ENCODE measurements around the gene BTBD19. TPM values are rescaled to one million over a fixed set of nuclear protein-coding genes. Genes with fewer than 3 reads are reported as not detected.

Gene BTBD19
- total RNA-seq, 4 donors from 2014 or later, result 1.0 to 4.0 (median 2.4) TPM

DNA sequence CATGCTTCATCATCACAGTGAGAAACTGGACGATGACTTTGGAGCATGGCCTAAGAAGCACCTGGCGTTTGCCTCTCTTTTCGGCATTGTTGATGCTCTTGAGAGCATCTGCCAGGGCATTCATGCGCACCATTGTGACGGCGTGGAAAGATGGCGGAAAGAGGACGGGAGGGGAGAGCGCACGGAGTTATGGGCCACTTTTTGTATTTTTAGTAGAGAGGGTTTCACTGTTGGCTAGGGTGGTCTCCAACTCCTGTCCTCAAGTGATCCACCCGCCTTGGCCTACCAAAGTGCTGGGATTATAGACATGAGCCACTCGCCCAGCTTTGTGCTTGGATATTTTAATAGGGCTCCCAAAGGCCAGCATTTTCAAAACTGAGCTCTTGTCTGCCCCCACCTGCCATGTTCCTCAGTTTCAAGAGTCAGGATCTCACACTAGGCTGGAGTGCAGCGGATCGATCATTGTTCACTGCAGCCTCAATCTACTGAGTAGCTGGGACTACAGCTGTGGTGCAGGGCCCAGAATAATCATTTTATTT lies 27.7 kb upstream of the BTBD19 start:
- DNase-seq (ENCODE audit: low spot score in 2 of 2), result no peak
- no peak overlapping the region for H3K4me3 ChIP-seq (ENCODE audit: low read depth, poor library complexity, severe bottlenecking)
- intact Hi-C loops (cut with DNase I; ENCODE audit: low total_unique reads), result no loop called here
- TF ChIP-seq, protein P1, sequence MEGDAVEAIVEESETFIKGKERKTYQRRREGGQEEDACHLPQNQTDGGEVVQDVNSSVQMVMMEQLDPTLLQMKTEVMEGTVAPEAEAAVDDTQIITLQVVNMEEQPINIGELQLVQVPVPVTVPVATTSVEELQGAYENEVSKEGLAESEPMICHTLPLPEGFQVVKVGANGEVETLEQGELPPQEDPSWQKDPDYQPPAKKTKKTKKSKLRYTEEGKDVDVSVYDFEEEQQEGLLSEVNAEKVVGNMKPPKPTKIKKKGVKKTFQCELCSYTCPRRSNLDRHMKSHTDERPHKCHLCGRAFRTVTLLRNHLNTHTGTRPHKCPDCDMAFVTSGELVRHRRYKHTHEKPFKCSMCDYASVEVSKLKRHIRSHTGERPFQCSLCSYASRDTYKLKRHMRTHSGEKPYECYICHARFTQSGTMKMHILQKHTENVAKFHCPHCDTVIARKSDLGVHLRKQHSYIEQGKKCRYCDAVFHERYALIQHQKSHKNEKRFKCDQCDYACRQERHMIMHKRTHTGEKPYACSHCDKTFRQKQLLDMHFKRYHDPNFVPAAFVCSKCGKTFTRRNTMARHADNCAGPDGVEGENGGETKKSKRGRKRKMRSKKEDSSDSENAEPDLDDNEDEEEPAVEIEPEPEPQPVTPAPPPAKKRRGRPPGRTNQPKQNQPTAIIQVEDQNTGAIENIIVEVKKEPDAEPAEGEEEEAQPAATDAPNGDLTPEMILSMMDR (IDR thresholded peaks at IDR 0.05), result no peak
- TF ChIP-seq POLR2A (IDR thresholded peaks at IDR 0.05), result no peak
- WGBS, 2 donors, result 91 to 94% methylated on average over 14 of the region's 14 CpGs

DNA sequence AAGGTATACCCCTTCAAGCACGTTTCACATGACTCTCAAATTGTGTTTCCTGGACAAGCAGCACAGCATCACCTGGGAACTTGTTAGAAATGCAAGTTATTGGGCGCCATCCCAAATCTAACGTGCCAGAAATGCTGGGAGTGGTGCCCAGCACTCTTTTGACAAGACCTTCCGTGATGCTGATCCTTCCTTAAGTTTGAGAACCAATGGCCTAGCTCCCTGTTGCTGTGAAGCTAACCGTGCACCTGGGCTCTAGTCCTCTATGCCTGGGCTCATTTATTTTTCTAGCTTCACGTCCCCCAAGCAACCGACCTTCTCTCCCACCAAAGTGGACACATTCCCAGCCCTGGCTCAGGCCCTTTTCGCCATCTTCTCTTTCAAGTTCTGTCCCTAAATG lies 24.6 kb upstream of the BTBD19 start:
- H3K4me3 ChIP-seq (ENCODE audit: low read depth, poor library complexity, severe bottlenecking), result no peak overlapping the region
- intact Hi-C loops (cut with DNase I; ENCODE audit: low total_unique reads), result no loop called here
- TF ChIP-seq, protein P1 (IDR thresholded peaks at IDR 0.05), result no peak
- 31 to 37% methylated on average over 8 of the region's 8 CpGs for WGBS, 2 donors
- DNase-seq (ENCODE audit: low spot score in 2 of 2), result no peak

DNA sequence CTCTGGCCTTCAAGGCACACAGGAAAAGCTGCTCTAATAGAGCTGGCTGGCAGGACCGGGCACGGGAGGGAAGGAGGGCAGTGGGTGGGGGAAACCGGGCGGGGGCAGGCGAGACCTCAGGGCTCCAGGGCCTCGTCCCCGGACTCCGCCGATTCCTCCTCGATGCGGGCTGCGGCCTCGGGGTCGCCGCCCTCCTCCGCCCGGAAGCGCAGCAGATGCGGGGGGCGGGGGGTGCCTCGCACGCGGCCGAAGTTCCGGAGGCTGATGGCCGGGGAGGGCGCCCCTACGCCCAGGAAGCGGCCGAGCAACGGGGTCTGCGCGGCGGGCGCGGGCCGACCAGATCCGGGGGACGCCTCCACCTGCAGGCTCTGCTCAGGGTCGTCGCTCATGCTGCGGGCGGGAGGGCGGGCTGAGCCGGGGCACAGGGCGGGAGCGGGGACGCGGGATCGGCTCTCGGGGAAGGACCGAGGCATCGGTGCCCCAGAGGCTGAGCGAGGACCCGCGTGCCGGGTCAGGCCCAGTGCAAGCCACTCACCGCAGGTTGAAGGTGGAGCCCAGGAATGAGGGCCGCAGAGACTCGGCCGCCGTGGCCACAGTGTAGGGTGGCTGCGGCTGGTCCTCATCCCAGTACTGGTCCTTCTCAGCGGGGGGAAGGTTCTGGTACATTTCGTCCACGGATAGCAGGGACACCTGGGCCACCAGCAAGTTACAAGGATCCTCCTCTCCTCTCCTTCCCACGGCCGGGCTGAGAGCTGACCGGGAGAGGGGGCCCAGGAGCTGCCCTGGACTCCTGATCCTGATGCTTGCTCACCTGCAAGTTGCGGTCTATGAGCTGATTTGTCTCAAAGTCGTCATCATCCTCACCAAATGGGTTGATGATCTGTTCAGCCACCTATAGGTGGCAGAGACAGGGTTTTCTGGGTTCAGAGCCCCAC lies 24.0 kb upstream of the BTBD19 start:
- 20 to 24% methylated on average over 28 to 31 of the region's 71 CpGs for WGBS, 2 donors
- TF ChIP-seq, protein P1 (IDR thresholded peaks at IDR 0.05), result no peak
- TF ChIP-seq POLR2A (IDR thresholded peaks at IDR 0.05), result no peak
- H3K4me3 ChIP-seq (ENCODE audit: low read depth, poor library complexity, severe bottlenecking), result no peak overlapping the region
- no peak for DNase-seq (ENCODE audit: low spot score in 2 of 2)
- intact Hi-C loops (cut with DNase I; ENCODE audit: low total_unique reads), result no loop called here

DNA sequence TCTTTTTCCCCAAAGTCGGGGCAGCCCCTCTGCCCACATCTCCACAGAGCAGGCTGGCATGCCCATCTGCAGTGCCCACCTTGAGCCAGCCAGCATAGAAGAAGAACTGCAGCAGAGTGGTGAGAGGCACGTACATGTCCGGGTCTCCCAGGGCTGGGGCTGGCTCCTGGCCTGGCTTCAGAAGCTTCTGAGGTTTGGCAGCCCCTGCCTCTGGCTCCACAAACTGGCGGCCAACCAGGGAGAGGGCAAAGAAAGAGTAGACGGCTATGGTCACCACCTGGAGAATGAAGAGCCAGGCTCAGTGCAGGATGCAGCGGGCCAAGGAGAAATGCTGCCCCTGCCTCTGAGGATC lies 23.3 kb upstream of the BTBD19 start:
- intact Hi-C loops (cut with DNase I; ENCODE audit: low total_unique reads), result no loop called here
- no peak overlapping the region for H3K4me3 ChIP-seq (ENCODE audit: low read depth, poor library complexity, severe bottlenecking)
- 83 to 90% methylated on average over 6 of the region's 6 CpGs for WGBS, 2 donors
- TF ChIP-seq, protein P1 (IDR thresholded peaks at IDR 0.05), result no peak
- TF ChIP-seq POLR2A (IDR thresholded peaks at IDR 0.05), result no peak
- no peak for DNase-seq (ENCODE audit: low spot score in 2 of 2)

DNA sequence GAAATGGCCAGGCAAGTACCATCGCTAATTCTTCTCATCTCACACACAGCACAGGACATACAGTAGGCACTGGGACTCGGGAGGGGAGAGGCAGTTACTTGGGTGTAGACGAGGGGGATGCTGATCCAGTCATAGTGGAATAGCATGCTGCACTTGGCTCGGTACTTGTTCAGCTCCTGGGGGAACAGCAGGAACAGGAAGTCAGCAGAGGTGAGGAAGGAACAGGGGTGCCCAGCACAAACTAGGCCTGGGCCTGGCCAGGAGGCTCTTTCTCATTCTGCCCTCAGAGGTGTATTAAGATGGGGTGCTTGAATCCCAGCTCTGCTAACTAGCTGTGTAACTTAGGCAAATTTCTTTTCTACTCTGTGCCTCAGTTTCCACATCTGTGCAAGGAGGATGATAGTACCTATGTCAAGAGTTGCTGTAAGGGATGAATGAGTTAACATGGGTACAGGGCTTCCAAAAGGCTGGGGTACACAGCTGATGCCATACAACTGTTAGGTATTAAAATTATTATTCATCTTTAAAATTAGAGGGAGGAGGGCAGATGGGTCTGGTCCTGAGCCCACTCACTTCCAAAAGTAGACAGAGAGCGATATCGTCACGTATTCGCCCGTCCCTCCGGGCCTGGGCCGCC lies 22.7 kb upstream of the BTBD19 start:
- WGBS, 2 donors, result 39 to 43% methylated on average over 11 of the region's 11 CpGs
- DNase-seq (ENCODE audit: low spot score in 2 of 2), result no peak
- no peak overlapping the region for H3K4me3 ChIP-seq (ENCODE audit: low read depth, poor library complexity, severe bottlenecking)
- no peak for TF ChIP-seq POLR2A (IDR thresholded peaks at IDR 0.05)
- TF ChIP-seq, protein P1 (IDR thresholded peaks at IDR 0.05), result no peak
- intact Hi-C loops (cut with DNase I; ENCODE audit: low total_unique reads), result no loop called here

All from lower leg skin (tissue), 4 donors.